Measurements from ENCODE around the gene KDM4B.

DNA sequence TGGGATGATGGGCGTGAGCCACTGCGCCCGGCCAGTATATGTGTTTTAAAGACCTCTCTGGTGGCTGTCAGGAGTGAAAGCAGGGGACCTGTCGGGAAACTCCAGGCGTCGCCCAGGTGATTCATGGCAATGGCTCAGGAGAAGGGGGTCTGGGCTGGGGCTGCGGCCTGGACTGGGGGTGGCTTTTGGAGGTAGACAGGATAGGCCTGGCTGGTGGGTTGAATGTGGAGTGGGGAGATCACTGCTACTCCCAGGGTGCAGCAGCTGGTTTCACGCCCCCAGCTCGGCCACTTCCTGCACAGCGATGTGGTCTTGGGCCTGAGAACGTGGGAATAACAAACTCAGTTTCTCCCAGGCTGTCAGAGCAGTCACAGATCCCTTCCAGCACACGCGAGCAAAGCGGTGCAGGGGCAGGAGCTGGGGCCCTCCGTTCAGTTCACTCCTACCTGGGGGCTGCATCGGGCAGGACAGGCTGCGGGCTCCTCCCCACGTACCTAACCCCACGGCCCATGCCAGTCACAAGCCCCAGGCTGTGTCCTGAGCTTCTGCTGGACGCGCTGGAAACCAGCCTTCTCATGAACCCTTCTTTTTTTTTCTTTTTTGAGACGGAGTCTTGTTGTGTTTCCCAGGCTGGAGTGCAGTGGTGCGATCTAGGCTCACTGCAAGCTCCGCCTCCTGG is 18.9 kb downstream of the KDM4B start:
- TF ChIP-seq, protein P1, sequence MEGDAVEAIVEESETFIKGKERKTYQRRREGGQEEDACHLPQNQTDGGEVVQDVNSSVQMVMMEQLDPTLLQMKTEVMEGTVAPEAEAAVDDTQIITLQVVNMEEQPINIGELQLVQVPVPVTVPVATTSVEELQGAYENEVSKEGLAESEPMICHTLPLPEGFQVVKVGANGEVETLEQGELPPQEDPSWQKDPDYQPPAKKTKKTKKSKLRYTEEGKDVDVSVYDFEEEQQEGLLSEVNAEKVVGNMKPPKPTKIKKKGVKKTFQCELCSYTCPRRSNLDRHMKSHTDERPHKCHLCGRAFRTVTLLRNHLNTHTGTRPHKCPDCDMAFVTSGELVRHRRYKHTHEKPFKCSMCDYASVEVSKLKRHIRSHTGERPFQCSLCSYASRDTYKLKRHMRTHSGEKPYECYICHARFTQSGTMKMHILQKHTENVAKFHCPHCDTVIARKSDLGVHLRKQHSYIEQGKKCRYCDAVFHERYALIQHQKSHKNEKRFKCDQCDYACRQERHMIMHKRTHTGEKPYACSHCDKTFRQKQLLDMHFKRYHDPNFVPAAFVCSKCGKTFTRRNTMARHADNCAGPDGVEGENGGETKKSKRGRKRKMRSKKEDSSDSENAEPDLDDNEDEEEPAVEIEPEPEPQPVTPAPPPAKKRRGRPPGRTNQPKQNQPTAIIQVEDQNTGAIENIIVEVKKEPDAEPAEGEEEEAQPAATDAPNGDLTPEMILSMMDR (IDR thresholded peaks at IDR 0.05; ENCODE audit: insufficient read depth, low read length) = no peak
- TF ChIP-seq, protein P2, sequence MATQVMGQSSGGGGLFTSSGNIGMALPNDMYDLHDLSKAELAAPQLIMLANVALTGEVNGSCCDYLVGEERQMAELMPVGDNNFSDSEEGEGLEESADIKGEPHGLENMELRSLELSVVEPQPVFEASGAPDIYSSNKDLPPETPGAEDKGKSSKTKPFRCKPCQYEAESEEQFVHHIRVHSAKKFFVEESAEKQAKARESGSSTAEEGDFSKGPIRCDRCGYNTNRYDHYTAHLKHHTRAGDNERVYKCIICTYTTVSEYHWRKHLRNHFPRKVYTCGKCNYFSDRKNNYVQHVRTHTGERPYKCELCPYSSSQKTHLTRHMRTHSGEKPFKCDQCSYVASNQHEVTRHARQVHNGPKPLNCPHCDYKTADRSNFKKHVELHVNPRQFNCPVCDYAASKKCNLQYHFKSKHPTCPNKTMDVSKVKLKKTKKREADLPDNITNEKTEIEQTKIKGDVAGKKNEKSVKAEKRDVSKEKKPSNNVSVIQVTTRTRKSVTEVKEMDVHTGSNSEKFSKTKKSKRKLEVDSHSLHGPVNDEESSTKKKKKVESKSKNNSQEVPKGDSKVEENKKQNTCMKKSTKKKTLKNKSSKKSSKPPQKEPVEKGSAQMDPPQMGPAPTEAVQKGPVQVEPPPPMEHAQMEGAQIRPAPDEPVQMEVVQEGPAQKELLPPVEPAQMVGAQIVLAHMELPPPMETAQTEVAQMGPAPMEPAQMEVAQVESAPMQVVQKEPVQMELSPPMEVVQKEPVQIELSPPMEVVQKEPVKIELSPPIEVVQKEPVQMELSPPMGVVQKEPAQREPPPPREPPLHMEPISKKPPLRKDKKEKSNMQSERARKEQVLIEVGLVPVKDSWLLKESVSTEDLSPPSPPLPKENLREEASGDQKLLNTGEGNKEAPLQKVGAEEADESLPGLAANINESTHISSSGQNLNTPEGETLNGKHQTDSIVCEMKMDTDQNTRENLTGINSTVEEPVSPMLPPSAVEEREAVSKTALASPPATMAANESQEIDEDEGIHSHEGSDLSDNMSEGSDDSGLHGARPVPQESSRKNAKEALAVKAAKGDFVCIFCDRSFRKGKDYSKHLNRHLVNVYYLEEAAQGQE (IDR thresholded peaks at IDR 0.05; ENCODE audit: insufficient replicate concordance, low read depth) = no peak
- TF ChIP-seq POLR2AphosphoS5 (IDR thresholded peaks at IDR 0.05; ENCODE audit: low read depth) (no peak), GABPA (IDR thresholded peaks at IDR 0.05; ENCODE audit: low read depth) (no peak), SPI1 (IDR thresholded peaks at IDR 0.05; ENCODE audit: borderline replicate concordance, low read depth) (no peak)
